GM12892 (cell line): ENCODE data around the gene WSCD2.

ENCODE experiments used
- POLR2A ChIP-seq: IDR thresholded peaks from 2 replicates; pipeline ENCODE4 v1.6.1; 2011; ENCODE audit warnings: low read depth, low read length, control low read depth
- POLR2AphosphoS5 ChIP-seq: IDR thresholded peaks from 2 replicates; pipeline ENCODE4 v1.6.1; 2011; ENCODE audit warnings: low read depth, low read length, control low read depth

- TF ChIP-seq POLR2A (no peak), POLR2AphosphoS5 (no peak)
Observed at GRCh38 chr12:108123402-108123801, 5.7 kb upstream of the WSCD2 start.
